NCI-H1694 treated with DMSO at 0.1 percent for 48 hours (cell line): ENCODE measurements around the gene DNM1L.
"Not testable (repeated sequence)": the region's sequence is repeated elsewhere in the genome, so short reads cannot be mapped to it uniquely, and the experiment has no call there.

Experiments
- DNase-seq: peaks from one replicate; lab custom pipeline; 2025; lab: John Stamatoyannopoulos, UW

Gene DNM1L

GRCh38 chr12:32697445-32697844 is 18.3 kb downstream of the DNM1L start:
- no peak for DNase-seq

GRCh38 chr12:32698285-32698684 is 19.2 kb downstream of the DNM1L start:
- DNase-seq = peak; percentile 90

- DNase-seq = not testable (repeated sequence)
Measured at GRCh38 chr12:32699437-32699836, 20.3 kb downstream of the DNM1L start.

DNA sequence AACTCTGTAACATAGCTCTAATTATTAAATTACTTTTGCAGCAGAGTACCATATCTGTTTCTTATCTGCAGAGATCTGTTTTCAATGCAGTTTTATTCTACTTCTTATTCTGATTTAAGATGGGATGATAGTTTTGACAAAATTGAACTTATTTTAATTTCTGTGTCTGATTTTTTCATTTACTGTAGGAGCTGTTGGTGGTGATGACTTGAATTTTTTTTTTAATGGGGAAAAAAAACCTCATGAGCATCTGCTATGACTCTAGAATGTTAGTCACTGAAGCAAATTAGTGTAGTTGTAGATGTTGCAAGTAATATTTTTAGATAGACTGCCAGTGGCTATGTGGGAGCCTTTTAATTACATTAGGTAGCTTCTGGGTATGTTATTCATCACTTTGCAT is 23.4 kb downstream of the DNM1L start:
- peak; percentile 78 for DNase-seq

DNA sequence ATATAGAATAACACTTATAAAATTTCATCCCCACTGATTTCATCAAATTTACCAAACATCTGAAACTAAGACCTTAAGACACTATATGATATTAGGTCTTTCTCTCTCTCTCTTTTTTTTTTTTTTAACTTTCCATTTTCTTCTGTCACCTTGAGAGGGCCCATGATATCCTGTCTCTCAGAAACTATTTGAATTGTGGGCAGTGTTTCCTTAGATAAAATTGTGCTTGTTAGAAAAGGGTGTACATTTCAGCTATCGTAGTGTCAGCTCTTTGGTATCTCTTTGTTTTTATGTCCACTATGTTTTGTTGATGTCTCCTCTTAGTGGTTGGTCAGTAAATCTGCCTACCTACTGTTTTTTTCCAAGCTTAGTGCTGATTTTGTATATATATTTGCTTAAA is 23.8 kb downstream of the DNM1L start:
- DNase-seq = no peak

- no peak for DNase-seq
Measured at GRCh38 chr12:32705783-32706182, 26.7 kb downstream of the DNM1L start.

GRCh38 chr12:32706335-32707024 is 27.4 kb downstream of the DNM1L start:
- no peak for DNase-seq

DNA sequence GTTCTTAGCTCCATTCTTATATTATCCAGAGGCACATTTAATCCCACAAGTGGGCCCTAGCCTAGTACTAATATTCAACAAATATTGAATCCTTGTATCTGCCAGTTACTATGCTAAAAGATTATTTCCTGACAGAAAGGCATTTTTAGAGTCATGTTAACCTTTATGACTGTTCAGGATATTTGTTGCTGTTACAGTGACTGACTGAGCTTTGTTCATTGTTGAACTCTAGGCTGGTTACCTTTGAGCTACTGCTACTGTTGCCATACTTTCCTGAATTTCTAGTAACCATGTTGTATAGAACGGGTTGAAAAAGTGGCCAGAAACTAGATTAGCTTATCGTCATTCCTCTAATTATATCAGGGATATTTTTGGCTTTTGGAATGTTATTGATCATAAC is 29.8 kb downstream of the DNM1L start:
- DNase-seq = no peak

GRCh38 chr12:32714772-32715171 is 35.7 kb downstream of the DNM1L start:
- no peak for DNase-seq

DNA sequence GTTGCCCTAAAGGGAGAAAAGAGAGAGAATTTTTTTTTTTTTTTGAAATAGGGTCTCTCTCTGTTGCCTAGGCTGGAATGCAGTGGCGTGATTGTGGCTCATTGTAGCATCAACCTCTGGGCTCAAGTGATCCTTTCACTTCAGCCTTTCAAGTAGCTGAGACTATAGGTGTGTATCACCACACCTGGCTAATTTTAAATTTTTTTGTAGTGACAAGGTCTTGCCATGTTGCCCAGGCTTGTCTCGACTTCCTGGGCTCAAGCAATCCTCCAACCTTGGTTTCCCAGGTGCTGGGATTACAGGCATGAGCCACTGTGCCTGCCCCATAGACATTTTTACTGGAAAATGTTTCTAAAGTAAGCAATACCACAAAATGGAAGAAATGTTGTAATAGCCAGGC is 39.8 kb downstream of the DNM1L start:
- DNase-seq = no peak

- not testable (repeated sequence) for DNase-seq
Measured at GRCh38 chr12:32725308-32725707, 46.2 kb downstream of the DNM1L start.

GRCh38 chr12:32726286-32726685 is 47.2 kb downstream of the DNM1L start:
- no peak for DNase-seq

DNA sequence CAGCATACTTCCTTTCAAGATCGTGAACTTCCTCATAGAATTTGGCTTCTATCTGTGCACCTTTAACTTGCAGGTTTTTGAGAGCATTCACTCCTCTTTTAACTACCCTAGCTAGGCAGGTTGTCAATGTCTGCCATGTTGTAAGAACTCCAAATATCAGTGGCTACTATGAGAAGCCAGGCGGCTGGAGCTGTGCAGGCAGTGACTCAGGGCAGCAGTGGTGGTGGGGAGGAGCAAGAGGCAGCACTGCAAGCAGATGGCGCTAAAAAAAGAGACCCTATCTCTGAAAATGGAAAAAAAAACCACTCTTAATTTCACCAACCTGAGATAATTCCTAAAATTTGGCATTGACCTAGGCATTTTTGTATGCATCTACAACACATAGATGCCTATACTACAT is 48.1 kb downstream of the DNM1L start:
- no peak for DNase-seq

- no peak for DNase-seq
Measured at GRCh38 chr12:32734952-32735351, 55.9 kb downstream of the DNM1L start.

DNA sequence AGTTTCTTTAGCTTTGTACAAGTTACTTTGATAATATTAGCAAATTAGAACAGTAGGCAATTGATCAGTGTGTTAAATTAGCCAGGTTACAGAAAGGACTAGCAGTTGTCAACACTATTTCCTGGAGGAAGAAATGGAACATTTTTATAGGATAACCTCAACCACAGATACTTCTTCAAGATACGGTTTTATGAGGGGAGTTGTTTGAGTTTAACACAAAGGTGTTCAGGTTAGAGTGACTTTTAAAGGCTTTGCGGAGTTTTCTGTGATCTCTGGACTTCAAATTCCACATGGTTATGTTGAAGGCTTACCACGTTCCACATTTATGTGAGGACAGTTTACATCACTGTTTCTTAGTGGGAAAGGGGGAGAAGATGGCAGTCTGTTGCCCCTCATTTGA is 57.3 kb downstream of the DNM1L start:
- no peak for DNase-seq

- DNase-seq = no peak
Measured at GRCh38 chr12:32737715-32738114, 58.6 kb downstream of the DNM1L start.

GRCh38 chr12:32739279-32739678 is 60.2 kb downstream of the DNM1L start:
- no peak for DNase-seq

GRCh38 chr12:32742133-32742532 is 63.0 kb downstream of the DNM1L start:
- no peak for DNase-seq

DNA sequence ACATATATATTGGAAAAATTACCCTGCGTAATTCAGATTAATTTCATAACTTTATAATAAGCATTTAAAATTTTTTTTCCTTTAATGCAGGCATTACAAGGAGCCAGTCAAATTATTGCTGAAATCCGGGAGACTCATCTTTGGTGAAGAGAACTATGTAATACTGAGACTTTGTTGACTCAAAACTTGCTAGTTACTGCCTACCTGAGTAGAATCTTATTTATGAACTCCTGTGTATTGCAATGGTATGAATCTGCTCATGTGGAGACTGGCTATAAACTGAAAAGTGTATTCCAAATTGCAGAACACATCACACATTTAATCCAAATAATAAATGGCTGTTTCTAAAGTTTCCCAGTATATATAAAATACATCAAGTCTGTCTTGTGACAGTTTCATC is 64.2 kb downstream of the DNM1L start:
- no peak for DNase-seq

- no peak for DNase-seq
Measured at GRCh38 chr12:32753605-32754004, 74.5 kb downstream of the DNM1L start.

DNA sequence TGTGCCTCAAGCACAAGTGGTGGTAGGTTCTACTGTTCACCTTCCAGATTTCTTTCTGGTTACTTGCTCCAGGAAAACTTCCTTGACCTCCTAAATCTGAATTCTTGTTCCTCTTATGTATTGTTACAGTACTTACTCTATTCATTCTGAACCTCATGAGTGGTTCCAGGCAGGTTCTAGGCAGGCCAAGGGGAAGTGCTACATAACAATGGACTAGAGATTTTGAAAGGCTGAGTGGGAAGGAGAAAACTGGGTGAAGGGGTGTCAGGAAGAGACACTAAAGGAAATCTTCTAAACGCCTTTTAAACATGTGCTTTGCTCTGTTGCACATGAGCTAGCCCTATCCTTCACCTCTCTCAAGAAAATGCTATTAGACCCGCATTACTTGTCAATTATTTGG is 75.0 kb downstream of the DNM1L start:
- no peak for DNase-seq

DNA sequence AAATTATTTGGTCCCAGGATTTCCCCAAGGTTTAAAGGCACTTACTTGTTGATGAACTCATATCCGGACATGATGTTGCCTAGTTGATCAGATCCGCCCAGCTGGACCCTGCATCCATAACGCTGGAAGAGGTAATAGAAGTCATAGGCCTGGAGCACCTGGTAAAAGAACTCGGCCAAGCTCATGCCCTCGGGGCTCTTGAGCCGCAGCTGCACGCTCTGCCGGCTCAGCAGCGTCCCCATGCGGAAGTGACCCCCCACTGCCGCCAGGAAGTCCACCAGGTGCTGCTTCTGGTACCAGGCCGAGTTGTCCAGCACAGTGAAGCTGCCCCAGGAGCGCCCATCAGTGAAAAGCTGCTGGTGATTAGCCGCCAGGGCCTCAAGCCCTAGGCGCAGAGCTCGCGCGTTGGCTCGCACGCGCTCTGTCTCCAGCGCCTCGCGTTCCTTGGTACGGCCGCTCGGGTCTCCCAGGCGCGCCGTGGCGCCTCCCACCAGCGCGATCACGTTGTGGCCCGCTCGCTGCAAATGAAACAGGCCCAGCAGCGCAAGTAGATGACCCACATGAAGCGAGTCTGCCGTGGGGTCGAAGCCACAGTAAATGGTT is 76.1 kb downstream of the DNM1L start:
- DNase-seq = peak; percentile 54

- peak; percentile 99 for DNase-seq
Measured at GRCh38 chr12:32755654-32756475, 76.8 kb downstream of the DNM1L start, which contains the start of gene YARS2. TSS of gene YARS2 (minus strand) at chr12:32755897. CDS start at chr12:32755874, 23 bp downstream.
